Activated CD4-positive, alpha-beta T cell treated with anti-CD3 and anti-CD28 coated beads for 24 hours (primary cell): ENCODE measurements around the gene DCPS.

Experiments
- DNase-seq, 2 donors: peaks; one replicate each; pipeline ENCODE4 v3.0.0-alpha.2; 2020; ENCODE audit warnings: low read depth in 2 of 2

The DCPS gene

GRCh38 chr11:126328444-126328843, 24.6 kb downstream of the DCPS start:
- DNase-seq = no peak

GRCh38 chr11:126328938-126329643, 25.2 kb downstream of the DCPS start:
- DNase-seq = no peak

- no peak for DNase-seq
These were observed 25.9 kb downstream of the DCPS start for GRCh38 chr11:126329644-126330211.

GRCh38 chr11:126331286-126331685, 27.4 kb downstream of the DCPS start:
- DNase-seq = no peak

- DNase-seq = no peak
These were observed 28.4 kb downstream of the DCPS start for GRCh38 chr11:126332221-126332711.

- no peak for DNase-seq
These were observed 29.3 kb downstream of the DCPS start for GRCh38 chr11:126333142-126333541.

GRCh38 chr11:126334659-126335462, 31.0 kb downstream of the DCPS start:
- no peak for DNase-seq

GRCh38 chr11:126335463-126335760, 31.6 kb downstream of the DCPS start:
- DNase-seq = no peak

- DNase-seq = no peak
These were observed 32.3 kb downstream of the DCPS start for GRCh38 chr11:126336138-126336541.

- no peak for DNase-seq
These were observed 32.8 kb downstream of the DCPS start for GRCh38 chr11:126336671-126337101.

GRCh38 chr11:126337126-126337473, 33.2 kb downstream of the DCPS start:
- DNase-seq = no peak

GRCh38 chr11:126337474-126338241, 33.8 kb downstream of the DCPS start:
- no peak for DNase-seq

GRCh38 chr11:126338346-126339055, 34.6 kb downstream of the DCPS start:
- DNase-seq = no peak

- no peak for DNase-seq
These were observed 35.4 kb downstream of the DCPS start for GRCh38 chr11:126339073-126339862.

- DNase-seq = no peak
These were observed 36.1 kb downstream of the DCPS start for GRCh38 chr11:126339863-126340434.

GRCh38 chr11:126340960-126341606, 37.2 kb downstream of the DCPS start:
- DNase-seq = no peak

GRCh38 chr11:126341760-126342161, 37.9 kb downstream of the DCPS start:
- DNase-seq = no peak

GRCh38 chr11:126343051-126343450, 39.2 kb downstream of the DCPS start:
- DNase-seq = no peak

GRCh38 chr11:126344141-126345080, 40.6 kb downstream of the DCPS start:
- no peak for DNase-seq
